Measurements from ENCODE around the gene ATXN7. TPM values are rescaled to one million over a fixed set of nuclear protein-coding genes. Genes with fewer than 3 reads are reported as not detected.

Gene ATXN7
- total RNA-seq, 3 donors from 2014 or later (not counting 1 experiment from before 2014, with no cell fraction given): 126 to 176 (median 146) TPM

GRCh38 chr3:63976161-63976871 is 112.6 kb downstream of the ATXN7 start:
- Mint-ChIP-seq H3K4me1 (peaks cover 80 to 89% of the 10 kb centered on the region in 2 donors), H3K4me3 (peak overlapping the region; percentile 26), H3K36me3 (peaks cover 7% of the 10 kb centered on the region), H3K27me3 (ENCODE audit: low read depth in 2 of 2) (no peaks in the 10 kb centered on the region), H3K27ac (peak overlapping the region; percentile 83 to 92), H3K9me3 (no peaks in the 10 kb centered on the region)
- H3K27ac ChIP-seq (ENCODE audit: low read length): no peak overlapping the region
- H3K36me3 ChIP-seq (ENCODE audit: control insufficient read depth, insufficient read depth, low read length): peaks cover 30% of the 10 kb centered on the region
- WGBS (ENCODE audit: insufficient coverage): 100% methylated on average over 4 of the region's 4 CpGs
- peaks cover 41% of the 10 kb centered on the region for H3K4me1 ChIP-seq (ENCODE audit: control insufficient read depth, insufficient read depth, low read length)
- no peaks in the 10 kb centered on the region for H3K27me3 ChIP-seq (ENCODE audit: control insufficient read depth, insufficient read depth, low read length)
- intact Hi-C loops (cut with micrococcal nuclease): loop anchor here (5.0 kb wide), 1 partner anchor 46 kb away; the partner anchor contains the start of gene PSMD6
- no peak overlapping the region for H3K4me3 ChIP-seq (ENCODE audit: low read length)
- H3K9me3 ChIP-seq (ENCODE audit: control insufficient read depth, insufficient read depth, low read length): no peaks in the 10 kb centered on the region
- no peak for TF ChIP-seq CTCF (IDR thresholded peaks at IDR 0.05)
- DNase-seq: no peak
- no peak for ATAC-seq

GRCh38 chr3:63976872-63977200 is 113.2 kb downstream of the ATXN7 start:
- TF ChIP-seq CTCF (IDR thresholded peaks at IDR 0.05): no peak
- Histone ChIP-seq H3K4me1 (ENCODE audit: control insufficient read depth, insufficient read depth, low read length) (peaks cover 41% of the 10 kb centered on the region), H3K9me3 (ENCODE audit: control insufficient read depth, insufficient read depth, low read length) (no peaks in the 10 kb centered on the region), H3K27ac (ENCODE audit: low read length) (no peak overlapping the region), H3K36me3 (ENCODE audit: control insufficient read depth, insufficient read depth, low read length) (peaks cover 35% of the 10 kb centered on the region), H3K27me3 (ENCODE audit: control insufficient read depth, insufficient read depth, low read length) (no peaks in the 10 kb centered on the region), H3K4me3 (ENCODE audit: low read length) (no peak overlapping the region)
- Mint-ChIP-seq H3K4me3 (peak overlapping the region; percentile 26), H3K36me3 (peaks cover 7% of the 10 kb centered on the region), H3K4me1 (peaks cover 78 to 87% of the 10 kb centered on the region in 2 donors), H3K27me3 (ENCODE audit: low read depth in 2 of 2) (no peaks in the 10 kb centered on the region), H3K9me3 (no peaks in the 10 kb centered on the region), H3K27ac (peak overlapping the region; percentile 83 to 92)
- DNase-seq: no peak
- intact Hi-C loops (cut with micrococcal nuclease): loop anchor here (5.0 kb wide), 1 partner anchor 45 kb away; the partner anchor contains the start of gene PSMD6
- no peak for ATAC-seq
- WGBS (ENCODE audit: insufficient coverage): 64% methylated on average over 2 of the region's 2 CpGs

- Mint-ChIP-seq H3K4me3 (peak overlapping the region; percentile 17), H3K4me1 (peaks cover 72 to 81% of the 10 kb centered on the region in 2 donors), H3K27me3 (ENCODE audit: low read depth in 2 of 2) (no peaks in the 10 kb centered on the region), H3K27ac (peak overlapping the region; percentile 83 to 92), H3K9me3 (no peaks in the 10 kb centered on the region), H3K36me3 (peaks cover 7% of the 10 kb centered on the region)
- Histone ChIP-seq H3K27ac (ENCODE audit: low read length) (peak overlapping the region; percentile 55), H3K4me3 (ENCODE audit: low read length) (no peak overlapping the region), H3K4me1 (ENCODE audit: control insufficient read depth, insufficient read depth, low read length) (peaks cover 44% of the 10 kb centered on the region), H3K27me3 (ENCODE audit: control insufficient read depth, insufficient read depth, low read length) (no peaks in the 10 kb centered on the region), H3K9me3 (ENCODE audit: control insufficient read depth, insufficient read depth, low read length) (no peaks in the 10 kb centered on the region), H3K36me3 (ENCODE audit: control insufficient read depth, insufficient read depth, low read length) (peaks cover 44% of the 10 kb centered on the region)
- intact Hi-C loops (cut with micrococcal nuclease): loop anchor here (1.0 to 5.0 kb wide), 4 partner anchors 8 to 67 kb away; partner anchors contain the start of gene PSMD6
- ATAC-seq (peak; percentile 36 to 59 (median 40)), DNase-seq (no peak)
- 61% methylated on average over 4 of the region's 4 CpGs for WGBS (ENCODE audit: insufficient coverage)
- TF ChIP-seq CTCF (IDR thresholded peaks at IDR 0.05): no peak
Observed at GRCh38 chr3:63977893-63978292, 114.2 kb downstream of the ATXN7 start.

Measured in natural killer cell (primary cell).